ENCODE data around the gene DLG5.

DNA sequence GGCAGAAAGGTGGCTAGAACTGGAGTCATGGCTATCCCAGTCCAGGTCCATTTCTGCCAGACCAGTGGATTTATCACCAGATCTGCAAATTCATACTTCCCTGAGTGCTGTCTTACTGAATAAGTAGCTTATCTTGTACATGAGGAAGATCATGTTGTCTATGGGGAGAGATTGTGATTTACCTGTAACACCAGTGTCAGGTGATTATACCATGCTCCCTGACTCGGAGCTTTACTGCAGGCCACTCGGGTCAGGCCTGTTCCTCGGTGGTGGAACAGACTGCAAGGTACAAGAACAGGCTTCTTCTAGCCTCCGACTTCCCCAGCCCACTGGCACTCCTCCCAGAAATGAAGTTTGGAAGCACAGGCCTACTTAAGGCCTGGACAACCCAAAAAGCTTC lies 42.6 kb upstream of the DLG5 start:
- TF ChIP-seq POLR2A (IDR thresholded peaks at IDR 0.05) (no peak), POLR2AphosphoS5 (IDR thresholded peaks at IDR 0.05) (no peak), EP300 (IDR thresholded peaks at IDR 0.05) (no peak)
- TF ChIP-seq, protein P1, sequence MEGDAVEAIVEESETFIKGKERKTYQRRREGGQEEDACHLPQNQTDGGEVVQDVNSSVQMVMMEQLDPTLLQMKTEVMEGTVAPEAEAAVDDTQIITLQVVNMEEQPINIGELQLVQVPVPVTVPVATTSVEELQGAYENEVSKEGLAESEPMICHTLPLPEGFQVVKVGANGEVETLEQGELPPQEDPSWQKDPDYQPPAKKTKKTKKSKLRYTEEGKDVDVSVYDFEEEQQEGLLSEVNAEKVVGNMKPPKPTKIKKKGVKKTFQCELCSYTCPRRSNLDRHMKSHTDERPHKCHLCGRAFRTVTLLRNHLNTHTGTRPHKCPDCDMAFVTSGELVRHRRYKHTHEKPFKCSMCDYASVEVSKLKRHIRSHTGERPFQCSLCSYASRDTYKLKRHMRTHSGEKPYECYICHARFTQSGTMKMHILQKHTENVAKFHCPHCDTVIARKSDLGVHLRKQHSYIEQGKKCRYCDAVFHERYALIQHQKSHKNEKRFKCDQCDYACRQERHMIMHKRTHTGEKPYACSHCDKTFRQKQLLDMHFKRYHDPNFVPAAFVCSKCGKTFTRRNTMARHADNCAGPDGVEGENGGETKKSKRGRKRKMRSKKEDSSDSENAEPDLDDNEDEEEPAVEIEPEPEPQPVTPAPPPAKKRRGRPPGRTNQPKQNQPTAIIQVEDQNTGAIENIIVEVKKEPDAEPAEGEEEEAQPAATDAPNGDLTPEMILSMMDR (IDR thresholded peaks at IDR 0.05) = no peak

All from suprapubic skin (tissue), 4 donors.